Activated T-helper 1 cell treated with Interleukin-2 at 50 U/mL for 16 hours (primary cell): ENCODE results near the gene SPACA9.

ENCODE experiments used
- DNase-seq: peaks from one replicate; pipeline ENCODE4 v3.0.0-alpha.2; 2020; ENCODE audit warnings: low read depth

SPACA9 gene

GRCh38 chr9:132894862-132895835 is 16.5 kb downstream of the SPACA9 start:
- DNase-seq: no peak

- DNase-seq: no peak
Measured at GRCh38 chr9:132896264-132896663, 17.6 kb downstream of the SPACA9 start.

- no peak for DNase-seq
Measured at GRCh38 chr9:132896906-132897305, 18.2 kb downstream of the SPACA9 start.

DNA sequence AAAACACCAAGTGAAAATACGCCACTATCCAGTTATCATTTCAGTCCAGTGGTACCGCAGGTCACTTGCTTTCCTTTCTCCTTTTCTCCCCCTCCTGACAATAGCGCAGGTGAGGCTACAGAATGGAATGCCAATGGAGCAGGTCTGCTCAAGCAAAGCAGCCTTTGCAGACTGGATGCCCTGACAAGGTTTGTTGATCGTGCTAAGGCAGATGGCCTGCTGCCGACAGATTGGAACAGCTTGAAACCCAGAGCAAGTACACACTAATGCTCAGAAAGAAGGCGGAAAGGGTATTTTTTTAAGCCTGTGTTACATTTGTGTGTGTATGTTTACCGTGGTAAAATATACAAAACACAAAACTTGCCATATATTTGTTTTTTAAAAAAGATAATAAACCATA is 19.4 kb downstream of the SPACA9 start:
- DNase-seq: no peak

DNA sequence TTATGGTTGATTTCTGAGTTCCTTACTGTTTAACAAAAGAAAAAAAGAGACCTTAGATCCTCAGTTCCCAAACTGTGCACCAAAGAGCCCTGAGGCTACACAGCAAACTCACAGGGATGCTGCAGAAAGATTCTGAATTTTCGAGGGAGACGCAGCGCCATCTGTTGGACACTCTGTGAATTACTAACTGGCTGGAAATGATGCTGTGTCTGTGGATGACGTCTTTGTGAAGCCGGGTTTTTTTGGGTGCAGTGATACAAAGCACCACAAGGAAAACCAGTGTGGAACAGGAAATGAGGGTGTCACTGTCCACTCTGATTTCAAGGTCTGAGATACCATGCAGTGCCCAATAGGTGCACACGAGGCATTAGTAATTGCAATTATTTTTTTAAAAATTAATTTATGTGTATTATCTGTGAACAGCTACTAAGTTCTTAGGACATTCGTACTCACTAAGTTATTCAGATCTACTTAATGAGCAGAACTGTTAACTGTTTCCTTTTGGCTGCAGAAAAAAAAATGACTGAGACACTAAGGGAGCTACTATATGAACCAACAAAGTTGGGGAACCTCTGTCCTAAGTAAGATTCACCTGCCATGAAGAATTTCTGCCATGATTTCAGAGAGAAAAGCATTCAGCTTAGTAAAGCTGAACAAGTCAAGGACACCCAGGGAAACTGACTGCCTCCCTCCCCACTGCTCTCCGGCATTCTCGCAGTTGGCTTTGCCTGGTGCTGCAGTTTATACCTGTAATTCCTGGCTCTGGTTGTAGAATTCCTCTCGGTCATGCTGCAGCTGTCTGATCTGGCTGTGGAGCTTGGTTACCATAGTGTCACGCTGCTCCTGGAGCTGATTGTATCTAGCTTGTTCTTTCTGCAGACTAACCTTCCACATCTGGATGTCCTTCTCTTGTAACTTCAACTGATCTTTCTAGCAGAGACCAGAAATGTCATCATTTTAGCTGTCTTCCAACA is 23.4 kb downstream of the SPACA9 start:
- peak; percentile 58 for DNase-seq

GRCh38 chr9:132903574-132904492 is 25.1 kb downstream of the SPACA9 start:
- DNase-seq: no peak

GRCh38 chr9:132905726-132906125 is 27.0 kb downstream of the SPACA9 start:
- no peak for DNase-seq

DNA sequence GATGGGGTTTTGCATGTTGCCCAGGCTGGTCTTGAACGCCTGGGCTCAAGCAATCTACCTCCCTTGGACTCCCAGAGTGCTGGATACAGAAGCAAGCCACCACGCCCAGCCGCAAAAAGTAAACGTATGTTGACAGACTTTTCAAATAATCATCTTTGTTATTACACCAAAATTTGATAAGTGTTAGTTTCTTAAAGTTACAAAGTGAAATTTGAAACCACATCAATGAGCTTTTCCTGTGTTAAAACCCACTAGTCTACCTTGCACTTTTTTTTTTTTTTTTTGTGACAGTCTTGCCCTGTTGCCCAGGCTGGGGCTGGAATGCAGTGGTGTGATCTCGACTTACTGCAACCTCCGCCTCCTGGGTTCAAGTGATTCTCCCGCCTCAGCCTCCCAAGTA is 29.9 kb downstream of the SPACA9 start:
- no peak for DNase-seq

- DNase-seq: no peak
Measured at GRCh38 chr9:132909311-132909710, 30.6 kb downstream of the SPACA9 start.

DNA sequence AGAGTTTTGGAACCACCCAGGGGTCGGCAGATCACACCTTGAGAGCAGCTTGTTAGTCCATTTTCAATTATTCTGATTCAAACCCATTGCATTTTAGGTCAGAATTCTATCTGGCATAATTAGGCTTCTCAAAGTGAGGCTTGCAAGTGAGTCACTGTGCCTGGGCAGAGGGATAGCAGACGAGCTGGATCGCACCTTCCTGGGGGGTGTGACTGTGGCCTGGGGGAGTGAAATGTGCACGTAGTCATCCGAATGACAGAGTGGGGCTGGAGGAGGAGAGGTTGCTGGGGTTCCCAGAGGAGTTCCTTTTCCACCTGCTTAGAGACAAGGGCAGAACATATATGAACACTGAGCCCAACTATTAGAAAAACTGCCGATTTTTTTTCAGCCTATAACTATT is 31.7 kb downstream of the SPACA9 start:
- DNase-seq: no peak

DNA sequence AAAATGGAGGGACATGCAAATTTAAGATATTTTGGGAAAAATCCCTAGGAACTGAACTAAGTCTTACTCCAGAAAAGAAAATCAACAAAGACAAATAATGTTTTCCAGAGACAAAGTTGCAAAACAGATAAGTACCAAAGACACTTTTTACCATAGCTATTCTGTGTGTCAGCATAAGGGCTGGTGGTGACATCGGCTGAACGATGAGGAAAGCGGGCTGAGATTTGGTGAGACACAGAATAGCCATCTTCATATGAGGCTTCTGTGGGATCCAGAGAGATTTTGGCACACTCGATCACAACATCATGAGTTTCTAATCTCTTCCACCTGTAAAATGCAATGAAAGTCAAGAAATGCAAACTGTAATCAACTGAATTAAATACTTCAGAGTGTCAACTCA is 33.4 kb downstream of the SPACA9 start:
- DNase-seq: no peak

DNA sequence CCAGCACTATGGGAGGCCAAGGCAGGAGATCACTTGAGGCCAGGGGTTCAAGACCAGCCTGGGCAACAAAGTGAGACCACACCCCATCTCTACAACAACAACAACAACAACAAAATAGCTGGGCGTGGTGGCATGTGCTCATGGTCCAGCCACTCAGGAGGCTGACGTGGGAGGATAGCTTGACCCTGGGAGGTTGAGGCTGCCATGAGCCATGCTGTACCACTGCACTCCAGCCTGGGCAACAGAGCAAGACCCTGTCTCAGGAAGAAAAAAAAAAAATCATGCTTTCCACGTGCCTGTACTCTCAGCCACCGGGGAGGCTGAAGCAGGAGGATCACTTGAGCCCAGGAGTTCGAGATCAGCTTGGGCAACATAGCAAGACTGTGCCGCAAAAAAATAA is 36.2 kb downstream of the SPACA9 start:
- DNase-seq: no peak

DNA sequence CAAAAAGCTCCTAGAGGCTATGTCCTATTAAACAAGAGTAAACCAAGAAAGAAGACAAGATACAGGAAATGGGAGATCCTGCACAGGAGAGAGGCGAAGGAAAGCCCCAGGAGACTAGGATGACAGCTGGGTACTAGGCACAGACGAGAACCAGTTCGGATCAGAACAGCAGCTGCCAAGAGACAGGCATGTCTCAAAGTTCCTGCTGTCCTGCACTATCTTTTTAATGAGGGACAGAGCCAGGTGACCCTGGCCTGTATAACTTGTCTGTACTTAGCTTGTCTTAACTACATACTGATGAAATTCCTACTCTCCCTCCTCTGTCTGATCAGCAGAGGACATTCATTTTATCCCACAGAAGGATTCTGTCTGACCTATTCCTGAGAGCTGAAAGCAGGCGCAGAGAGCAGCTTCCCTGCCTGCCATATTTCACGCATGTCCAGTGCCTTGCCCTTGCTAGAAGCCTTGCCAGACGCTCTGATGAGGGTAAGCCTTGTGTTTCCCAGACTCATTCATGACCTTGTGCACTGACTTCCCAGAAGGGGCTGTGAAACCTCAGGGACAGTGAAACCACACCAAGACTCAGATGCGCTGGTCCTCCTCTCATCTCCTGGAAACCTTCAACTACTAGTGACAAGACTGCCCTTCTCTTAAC is 41.0 kb downstream of the SPACA9 start:
- no peak for DNase-seq

DNA sequence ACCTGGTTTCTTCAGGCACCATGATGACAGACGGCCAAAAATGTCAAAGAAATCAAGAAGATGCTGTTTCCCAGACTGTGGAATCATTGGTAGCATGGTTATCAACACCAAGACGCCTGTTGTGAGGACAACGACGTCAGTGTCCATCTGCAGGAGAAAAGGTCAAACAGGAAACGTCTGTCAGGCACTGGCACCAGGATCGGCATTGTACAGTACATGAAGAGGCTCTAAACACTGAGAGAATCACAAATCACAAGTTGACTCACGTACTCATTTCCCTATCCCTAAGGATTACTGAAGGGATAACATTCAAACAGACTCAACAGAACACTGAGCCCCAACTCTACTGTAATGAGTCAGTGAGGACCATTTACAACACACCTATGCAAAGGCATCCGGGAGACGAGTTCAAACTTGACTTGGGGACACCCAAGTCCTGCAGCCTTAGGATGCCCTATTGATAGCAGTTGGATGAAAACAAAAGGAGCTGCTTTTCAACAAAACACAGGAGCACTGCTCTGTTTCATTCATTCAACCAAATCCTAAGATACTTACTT is 44.7 kb downstream of the SPACA9 start:
- no peak for DNase-seq

- no peak for DNase-seq
Measured at GRCh38 chr9:132927704-132928103, 49.0 kb downstream of the SPACA9 start.

DNA sequence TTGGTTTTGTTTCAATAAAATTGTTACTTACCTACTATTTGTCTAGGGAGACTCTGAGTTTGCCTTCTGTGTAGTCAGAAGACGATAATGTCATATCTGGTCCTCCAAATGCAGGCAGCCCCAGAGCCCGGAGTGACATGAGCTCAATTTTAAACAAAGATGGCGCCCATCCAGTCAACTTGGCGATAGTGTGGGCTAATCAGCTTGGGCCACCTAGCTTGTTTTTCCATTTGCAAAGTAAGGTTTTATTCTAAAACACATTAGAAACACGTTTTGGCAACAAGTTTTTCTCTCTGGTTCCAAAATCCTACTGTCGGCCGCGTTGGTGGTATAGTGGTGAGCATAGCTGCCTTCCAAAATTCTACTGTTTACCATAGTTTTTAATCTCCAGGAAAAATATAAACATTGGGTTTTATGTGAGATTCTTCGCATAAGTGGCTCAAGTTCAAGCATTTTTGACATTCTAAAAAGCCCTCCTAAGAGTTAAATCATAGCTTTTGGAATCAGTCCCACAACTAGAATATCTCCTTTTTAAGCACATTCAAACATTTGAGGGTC is 52.6 kb downstream of the SPACA9 start:
- no peak for DNase-seq

DNA sequence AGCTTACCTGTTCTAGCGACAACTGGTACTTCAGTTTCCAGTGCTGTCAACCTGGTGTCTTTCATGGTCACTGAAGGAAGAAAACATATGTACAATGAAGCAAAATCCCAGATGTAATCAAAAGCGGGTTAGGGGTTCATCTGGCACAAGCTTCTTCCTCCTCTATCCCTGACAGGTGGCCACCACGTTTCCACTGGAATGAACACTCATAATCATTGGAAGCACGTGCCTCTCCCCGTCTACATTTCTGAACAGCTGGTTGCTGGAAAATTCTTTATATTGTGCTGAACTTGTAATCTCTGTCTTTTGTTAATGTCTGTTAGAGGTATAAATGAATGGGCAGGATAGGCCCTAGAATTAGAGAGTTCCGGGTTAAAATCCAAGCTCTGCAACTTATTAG is 56.3 kb downstream of the SPACA9 start:
- DNase-seq: no peak

DNA sequence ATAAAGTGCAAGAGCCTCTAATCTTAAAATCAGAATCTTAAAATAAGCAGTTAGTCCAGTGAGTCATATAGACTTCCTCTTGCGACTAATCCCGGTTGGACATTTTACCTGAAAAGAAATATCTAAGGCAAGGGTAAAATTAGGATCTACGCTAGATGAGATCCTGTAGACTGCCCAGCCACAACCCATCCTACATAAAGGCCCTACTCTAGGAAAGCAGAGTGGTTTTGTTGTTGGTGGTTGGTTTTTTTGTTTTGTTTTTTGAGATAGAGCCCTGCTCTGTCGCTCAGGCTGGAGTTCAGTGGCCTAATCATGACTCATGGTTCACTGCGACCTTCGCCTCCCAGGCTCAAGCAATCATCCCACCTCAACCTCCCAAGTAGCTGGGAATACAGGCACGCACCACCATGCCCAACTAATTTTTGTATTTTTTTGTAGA is 58.8 kb downstream of the SPACA9 start:
- DNase-seq: no peak

- DNase-seq: no peak
Measured at GRCh38 chr9:132939169-132939568, 60.5 kb downstream of the SPACA9 start.
